ENCODE measurements around the gene TMPRSS6. TPM values are rescaled to one million over a fixed set of nuclear protein-coding genes. Genes with fewer than 3 reads are reported as not detected.

The TMPRSS6 gene
- total and polyA plus RNA-seq, 2 donors (not counting 1 experiment from before 2014, with no cell fraction given), result 0.03 TPM; not detected in 1

- H3K9ac ChIP-seq (ENCODE audit: low read length), result no peak overlapping the region
- no peaks in the 10 kb centered on the region for H3K79me2 ChIP-seq (ENCODE audit: control insufficient read depth, insufficient read depth, low read length)
- Mint-ChIP-seq H3K9me3 (ENCODE audit: insufficient read depth) (no peaks in the 10 kb centered on the region), H3K27ac (no peak overlapping the region), H3K4me1 (peaks cover 7% of the 10 kb centered on the region), H3K4me3 (no peak overlapping the region), H3K27me3 (peaks cover 31% of the 10 kb centered on the region)
- CTCF ChIA-PET, result interaction anchor here (3.0 kb wide), 1 partner anchor 19 kb away, joined by 11 read pairs; no protein-coding TSS in a partner anchor
- H3K9me3 ChIP-seq (ENCODE audit: control extremely low read depth in 1 of 3, control insufficient read depth in 2 of 3, insufficient read depth in 1 of 3, low read length in 2 of 3), result no peaks in the 10 kb centered on the region
- no peak overlapping the region for H3K4me3 ChIP-seq (ENCODE audit: control extremely low read depth in 1 of 5, extremely low read depth in 1 of 5, insufficient read depth in 1 of 5, low read depth in 2 of 5, low read length in 4 of 5)
- no peaks in the 10 kb centered on the region for H4K20me1 ChIP-seq (ENCODE audit: control insufficient read depth, insufficient read depth, low read length, poor library complexity, severe bottlenecking)
- no peak overlapping the region for H3K4me2 ChIP-seq (replicated peaks; ENCODE audit: low read depth, low read length, poor library complexity, severe bottlenecking)
- no peak overlapping the region for H3K27ac ChIP-seq (ENCODE audit: low read length in 2 of 2)
- H3K36me3 ChIP-seq (replicated peaks in 1 of 2; ENCODE audit: control extremely low read depth in 1 of 2, control insufficient read depth in 1 of 2, extremely low read depth in 1 of 2, insufficient read depth in 2 of 2, low read length in 1 of 2), result no peaks in the 10 kb centered on the region
- no peaks in the 10 kb centered on the region for H3K4me1 ChIP-seq (ENCODE audit: control insufficient read depth in 2 of 2, insufficient read depth in 2 of 2, low read length in 2 of 2)
- DNase-seq (no peak), ATAC-seq (ENCODE audit: low read depth) (peak; percentile 36)
- 77% methylated on average over 6 of the region's 8 CpGs for WGBS (ENCODE audit: insufficient coverage)
- peaks cover 0 to 17% (median 0%) of the 10 kb centered on the region in 4 experiments for H3K27me3 ChIP-seq (replicated peaks in 1 of 4; ENCODE audit: control extremely low read depth in 1 of 4, control insufficient read depth in 3 of 4, insufficient read depth in 4 of 4, low read length in 3 of 4)
- TF ChIP-seq EZH2 (IDR thresholded peaks at IDR 0.05; ENCODE audit: borderline replicate concordance, insufficient read depth, low read depth, low read length, poor library complexity, severe bottlenecking), result no peak
- TF ChIP-seq, protein P1, sequence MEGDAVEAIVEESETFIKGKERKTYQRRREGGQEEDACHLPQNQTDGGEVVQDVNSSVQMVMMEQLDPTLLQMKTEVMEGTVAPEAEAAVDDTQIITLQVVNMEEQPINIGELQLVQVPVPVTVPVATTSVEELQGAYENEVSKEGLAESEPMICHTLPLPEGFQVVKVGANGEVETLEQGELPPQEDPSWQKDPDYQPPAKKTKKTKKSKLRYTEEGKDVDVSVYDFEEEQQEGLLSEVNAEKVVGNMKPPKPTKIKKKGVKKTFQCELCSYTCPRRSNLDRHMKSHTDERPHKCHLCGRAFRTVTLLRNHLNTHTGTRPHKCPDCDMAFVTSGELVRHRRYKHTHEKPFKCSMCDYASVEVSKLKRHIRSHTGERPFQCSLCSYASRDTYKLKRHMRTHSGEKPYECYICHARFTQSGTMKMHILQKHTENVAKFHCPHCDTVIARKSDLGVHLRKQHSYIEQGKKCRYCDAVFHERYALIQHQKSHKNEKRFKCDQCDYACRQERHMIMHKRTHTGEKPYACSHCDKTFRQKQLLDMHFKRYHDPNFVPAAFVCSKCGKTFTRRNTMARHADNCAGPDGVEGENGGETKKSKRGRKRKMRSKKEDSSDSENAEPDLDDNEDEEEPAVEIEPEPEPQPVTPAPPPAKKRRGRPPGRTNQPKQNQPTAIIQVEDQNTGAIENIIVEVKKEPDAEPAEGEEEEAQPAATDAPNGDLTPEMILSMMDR (IDR thresholded peaks at IDR 0.05), result no peak
- intact Hi-C loops (cut with micrococcal nuclease), result no loop called here
- POLR2A ChIA-PET, result no interaction called here
- H2AFZ ChIP-seq (ENCODE audit: insufficient read depth, low read depth, low read length, poor library complexity, severe bottlenecking), result no peak overlapping the region
Measured at GRCh38 chr22:37100589-37101127, 8.9 kb downstream of the TMPRSS6 start.

DNA sequence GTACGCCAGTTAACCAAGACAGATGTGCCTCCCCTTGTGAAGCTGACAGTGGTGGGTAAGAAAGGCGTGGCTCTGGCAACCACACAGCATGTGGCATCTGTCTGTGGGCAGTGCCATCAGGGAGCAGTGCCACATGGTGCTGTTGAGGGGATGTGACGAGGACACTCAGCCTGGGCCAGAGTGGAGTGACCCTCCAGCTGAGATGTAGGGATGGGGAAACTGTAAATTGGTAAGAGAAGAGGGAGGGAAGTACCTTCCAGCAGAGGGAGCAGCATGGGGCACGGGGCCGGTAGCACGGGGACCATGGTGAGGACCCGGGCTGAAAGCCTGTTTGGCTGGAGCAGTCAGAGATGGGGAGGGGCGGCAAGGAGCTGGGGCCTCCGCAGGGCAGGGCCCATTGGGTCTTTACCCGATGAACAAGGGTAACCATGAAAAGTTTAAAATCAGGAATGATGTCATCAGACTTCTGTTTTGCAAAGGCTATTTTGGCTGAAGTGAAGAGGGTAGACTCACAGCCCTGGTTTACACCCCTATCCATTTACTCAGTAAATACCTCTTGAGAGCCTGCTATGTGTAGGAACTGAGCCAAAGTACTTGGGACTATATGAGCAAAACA lies 10.4 kb downstream of the TMPRSS6 start:
- Histone ChIP-seq H3K36me3 (replicated peaks in 1 of 2; ENCODE audit: control extremely low read depth in 1 of 2, control insufficient read depth in 1 of 2, extremely low read depth in 1 of 2, insufficient read depth in 2 of 2, low read length in 1 of 2) (no peaks in the 10 kb centered on the region), H3K4me2 (replicated peaks; ENCODE audit: low read depth, low read length, poor library complexity, severe bottlenecking) (no peak overlapping the region), H3K4me3 (ENCODE audit: control extremely low read depth in 1 of 5, extremely low read depth in 1 of 5, insufficient read depth in 1 of 5, low read depth in 2 of 5, low read length in 4 of 5) (no peak overlapping the region), H3K9me3 (ENCODE audit: control extremely low read depth in 1 of 3, control insufficient read depth in 2 of 3, insufficient read depth in 1 of 3, low read length in 2 of 3) (no peaks in the 10 kb centered on the region), H2AFZ (ENCODE audit: insufficient read depth, low read depth, low read length, poor library complexity, severe bottlenecking) (no peak overlapping the region), H4K20me1 (ENCODE audit: control insufficient read depth, insufficient read depth, low read length, poor library complexity, severe bottlenecking) (no peaks in the 10 kb centered on the region), H3K4me1 (ENCODE audit: control insufficient read depth in 2 of 2, insufficient read depth in 2 of 2, low read length in 2 of 2) (no peaks in the 10 kb centered on the region), H3K9ac (ENCODE audit: low read length) (no peak overlapping the region), H3K79me2 (ENCODE audit: control insufficient read depth, insufficient read depth, low read length) (no peaks in the 10 kb centered on the region), H3K27me3 (replicated peaks in 1 of 4; ENCODE audit: control extremely low read depth in 1 of 4, control insufficient read depth in 3 of 4, insufficient read depth in 4 of 4, low read length in 3 of 4) (peaks cover 0 to 22% (median 6%) of the 10 kb centered on the region in 4 experiments), H3K27ac (ENCODE audit: low read length in 2 of 2) (no peak overlapping the region)
- no peak overlapping the region for H3K27ac Mint-ChIP-seq
- WGBS (ENCODE audit: insufficient coverage), result 54% methylated on average over 9 of the region's 10 CpGs
- TF ChIP-seq, protein P1 (IDR thresholded peaks at IDR 0.05), result no peak
- no peaks in the 10 kb centered on the region for H3K9me3 Mint-ChIP-seq (ENCODE audit: insufficient read depth)
- ATAC-seq (ENCODE audit: low read depth) (no peak), DNase-seq (no peak)
- POLR2A ChIA-PET, result interaction anchor here (0.6 kb wide), 2 partner anchors 44 to 95 kb away, joined by 3 to 6 read pairs; no protein-coding TSS in a partner anchor
- CTCF ChIA-PET, result interaction anchor here (0.9 to 3.0 kb wide), 3 partner anchors 13 to 99 kb away, joined by 3 to 11 read pairs (median 3); no protein-coding TSS in a partner anchor
- peaks cover 39% of the 10 kb centered on the region for H3K27me3 Mint-ChIP-seq
- H3K4me3 Mint-ChIP-seq, result no peak overlapping the region
- intact Hi-C loops (cut with micrococcal nuclease), result no loop called here
- peaks cover 7% of the 10 kb centered on the region for H3K4me1 Mint-ChIP-seq
